Ramos (cell line): Measurements from ENCODE around the gene CASP8AP2.
"Not testable (repeated sequence)": the region's sequence is repeated elsewhere in the genome, so short reads cannot be mapped to it uniquely, and the experiment has no call there.

Experiments used
- in situ Hi-C: fragments of 300-500 bp; cut with MboI; formaldehyde crosslinking; loops from one replicate; pipeline ENCODE4 v1.14.3; 2022; ENCODE audit warnings: low sequenced_read_pairs; ENCODE audit not compliant: unreplicated experiment

Gene CASP8AP2

GRCh38 chr6:89829472-89830169 lies at the start of gene CASP8AP2:
CASP8AP2 (plus strand) TSS chr6:89829880.
- in situ Hi-C loops, result no loop called here

GRCh38 chr6:89781070-89782034 lies 48.3 kb upstream of the CASP8AP2 start:
- in situ Hi-C loops, result no loop called here

DNA sequence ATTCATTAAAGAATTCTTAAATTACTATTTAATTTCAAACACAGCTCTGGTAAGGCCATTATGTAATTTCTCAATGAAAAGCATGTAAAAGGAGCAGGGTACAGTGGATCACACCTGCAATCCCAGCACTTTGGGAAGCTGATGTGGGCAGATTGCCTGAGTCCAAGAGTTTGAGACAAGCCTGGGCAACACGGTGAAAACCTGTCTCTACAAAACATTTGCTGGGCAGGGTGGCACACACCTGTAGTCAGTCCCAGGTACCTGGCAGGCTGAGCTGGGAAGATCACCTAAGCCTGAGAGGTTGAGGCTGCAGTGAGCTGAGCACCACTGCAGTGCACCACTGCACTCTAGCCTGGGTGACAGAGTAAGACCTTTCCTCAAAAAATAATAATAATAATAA lies 47.5 kb upstream of the CASP8AP2 start:
- in situ Hi-C loops, result no loop called here

DNA sequence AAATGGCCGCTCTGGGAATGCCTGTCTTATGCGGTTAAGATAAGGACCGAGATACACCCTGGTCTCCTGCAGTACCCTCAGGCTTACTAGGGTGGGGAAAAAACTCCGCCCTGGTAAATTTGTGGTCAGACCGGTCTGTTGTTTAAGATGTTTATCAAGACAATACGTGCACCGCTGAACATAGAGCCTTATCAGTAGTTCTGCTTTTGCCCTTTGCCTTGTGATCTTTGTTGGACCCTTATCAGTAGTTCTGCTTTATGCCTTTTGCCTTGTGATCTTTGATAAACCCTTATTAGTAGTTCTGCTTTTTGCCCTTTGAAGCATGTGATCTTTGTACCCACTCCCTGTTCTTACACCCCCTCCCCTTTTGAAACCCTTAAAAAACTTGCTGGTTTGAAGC lies 46.4 kb upstream of the CASP8AP2 start:
- in situ Hi-C loops, result not testable (repeated sequence)

DNA sequence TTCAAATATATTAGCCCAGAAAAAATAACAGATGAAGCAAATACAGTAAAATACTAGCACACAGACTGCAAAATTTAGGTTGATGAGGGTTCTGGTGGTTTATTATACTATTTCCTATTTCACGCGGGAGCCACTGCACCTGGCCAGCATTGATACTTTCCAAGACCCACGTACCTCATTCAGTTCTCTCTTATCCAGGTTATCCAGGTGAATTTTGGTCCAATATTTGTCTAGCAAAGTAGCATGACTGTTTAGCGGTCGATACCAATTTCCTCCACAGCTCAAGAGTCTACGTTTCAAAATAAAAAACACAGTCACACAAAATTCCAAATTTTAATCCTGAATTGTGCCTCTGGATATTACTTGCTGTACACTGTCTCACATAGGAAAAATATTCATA lies 44.8 kb upstream of the CASP8AP2 start:
- in situ Hi-C loops, result no loop called here

GRCh38 chr6:89786970-89787369 lies 42.7 kb upstream of the CASP8AP2 start:
- in situ Hi-C loops, result no loop called here

- in situ Hi-C loops, result no loop called here
Measured at GRCh38 chr6:89787660-89788328, 41.9 kb upstream of the CASP8AP2 start.

GRCh38 chr6:89789980-89790379 lies 39.7 kb upstream of the CASP8AP2 start:
- in situ Hi-C loops, result no loop called here

- in situ Hi-C loops, result no loop called here
Measured at GRCh38 chr6:89790403-89790802, 39.3 kb upstream of the CASP8AP2 start.

GRCh38 chr6:89792881-89793280 lies 36.8 kb upstream of the CASP8AP2 start:
- in situ Hi-C loops, result no loop called here

DNA sequence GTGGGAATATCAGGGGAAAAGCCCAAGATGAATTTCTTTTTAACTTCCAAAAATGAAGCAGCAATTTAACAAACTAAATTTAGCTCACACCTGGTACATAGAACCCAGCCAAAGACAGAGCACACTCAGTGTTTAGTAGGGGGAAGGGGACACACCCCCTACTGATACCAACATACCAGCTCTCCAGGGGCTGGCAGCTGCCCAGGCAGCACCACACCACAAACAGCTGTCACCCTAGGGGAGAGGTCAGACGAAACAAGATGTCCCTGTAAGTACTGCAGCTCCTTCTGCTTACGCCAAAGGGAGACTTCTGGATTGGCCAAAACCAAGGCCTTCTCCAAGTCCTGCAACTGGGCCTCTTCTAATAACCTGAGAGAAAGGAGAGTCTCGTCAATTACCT lies 36.1 kb upstream of the CASP8AP2 start:
- in situ Hi-C loops, result no loop called here

DNA sequence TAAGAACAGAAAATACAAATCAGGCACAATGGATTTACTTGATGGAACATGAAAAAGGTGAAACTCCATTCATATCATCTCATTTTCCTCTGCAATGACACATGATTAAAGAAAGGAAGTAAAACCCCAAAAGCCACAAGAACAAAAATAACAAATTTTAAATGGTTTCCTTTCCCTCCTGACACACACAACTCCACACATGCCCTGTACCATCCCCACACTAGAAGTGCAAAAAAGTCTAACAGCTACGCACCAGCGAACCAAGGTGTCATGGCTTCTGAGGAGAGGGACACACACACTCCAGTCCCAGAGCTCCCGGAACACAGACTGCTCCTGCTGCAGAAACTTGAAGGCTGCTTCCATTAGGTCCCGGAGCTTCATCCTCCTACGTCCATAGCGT lies 35.4 kb upstream of the CASP8AP2 start:
- in situ Hi-C loops, result no loop called here

DNA sequence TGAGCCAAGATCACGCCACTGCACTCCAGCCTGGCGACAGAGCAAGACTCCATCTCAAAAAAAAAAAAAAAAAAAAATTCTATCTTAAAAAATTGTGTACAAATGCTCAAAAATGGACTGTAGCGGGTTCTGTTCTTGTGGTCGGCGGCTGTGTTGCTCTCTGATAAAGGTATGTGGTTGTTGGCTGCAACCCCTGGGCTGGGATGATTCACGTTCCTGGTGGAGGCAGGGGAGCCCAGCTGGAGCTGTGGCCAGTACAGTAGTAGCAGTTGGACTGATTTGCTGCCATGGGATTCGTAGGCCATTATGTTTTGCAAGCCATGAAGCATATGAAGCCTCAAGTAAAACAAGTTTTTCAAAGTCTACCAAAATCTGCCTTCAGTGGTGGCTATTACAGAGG lies 32.4 kb upstream of the CASP8AP2 start:
- in situ Hi-C loops, result no loop called here

DNA sequence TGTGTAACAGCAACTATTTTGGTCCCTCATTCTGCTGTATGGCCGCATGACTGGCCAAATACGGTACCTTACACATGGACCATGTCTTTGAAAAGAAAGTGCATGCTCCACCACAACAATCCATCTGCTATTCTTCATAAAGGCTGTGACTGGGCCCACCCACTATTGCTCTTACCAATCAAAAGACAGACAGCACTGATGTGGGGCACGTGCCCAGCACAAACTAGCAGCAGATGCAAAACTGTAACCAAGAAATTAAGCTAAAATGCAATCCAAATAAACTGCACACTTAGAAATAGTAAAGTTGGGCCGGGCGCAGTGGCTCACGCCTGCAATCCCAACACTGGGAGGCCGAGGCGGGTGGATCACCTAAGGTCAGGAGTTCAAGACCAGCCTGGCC lies 30.6 kb upstream of the CASP8AP2 start:
- in situ Hi-C loops, result no loop called here

GRCh38 chr6:89799756-89800155 lies 29.9 kb upstream of the CASP8AP2 start:
- in situ Hi-C loops, result loop anchor here (25.0 kb wide), 1 partner anchor 488 kb away; the partner anchor contains the start of gene BACH2

GRCh38 chr6:89803271-89803670 lies 26.4 kb upstream of the CASP8AP2 start:
- in situ Hi-C loops, result loop anchor here (25.0 kb wide), 1 partner anchor 484 kb away; the partner anchor contains the start of gene BACH2

GRCh38 chr6:89805814-89806371 lies 23.8 kb upstream of the CASP8AP2 start:
- in situ Hi-C loops, result loop anchor here (25.0 kb wide), 1 partner anchor 481 kb away; the partner anchor contains the start of gene BACH2

GRCh38 chr6:89807581-89807980 lies 22.1 kb upstream of the CASP8AP2 start:
- in situ Hi-C loops, result loop anchor here (25.0 kb wide), 1 partner anchor 480 kb away; the partner anchor contains the start of gene BACH2

DNA sequence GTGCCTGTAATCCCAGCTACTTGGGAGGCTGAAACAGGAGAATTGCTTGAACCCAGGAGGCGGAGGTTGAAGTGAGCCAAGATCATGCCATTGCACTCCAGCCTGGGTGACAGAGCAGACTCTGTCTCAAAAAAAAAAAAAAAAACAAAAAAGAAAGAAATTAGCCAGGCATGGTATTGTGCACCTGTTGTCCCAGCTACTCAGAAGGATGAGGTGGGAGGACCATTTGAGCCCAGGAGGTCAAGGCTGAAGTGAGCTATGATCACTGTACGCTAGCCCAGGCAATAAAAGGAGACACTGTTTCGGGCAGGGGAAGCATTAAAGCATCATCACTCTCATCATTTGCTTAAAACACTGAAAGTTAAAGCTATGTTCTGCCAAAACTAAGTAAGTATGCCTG lies 16.3 kb upstream of the CASP8AP2 start:
- in situ Hi-C loops, result loop anchor here (25.0 kb wide), 1 partner anchor 474 kb away; the partner anchor contains the start of gene BACH2

DNA sequence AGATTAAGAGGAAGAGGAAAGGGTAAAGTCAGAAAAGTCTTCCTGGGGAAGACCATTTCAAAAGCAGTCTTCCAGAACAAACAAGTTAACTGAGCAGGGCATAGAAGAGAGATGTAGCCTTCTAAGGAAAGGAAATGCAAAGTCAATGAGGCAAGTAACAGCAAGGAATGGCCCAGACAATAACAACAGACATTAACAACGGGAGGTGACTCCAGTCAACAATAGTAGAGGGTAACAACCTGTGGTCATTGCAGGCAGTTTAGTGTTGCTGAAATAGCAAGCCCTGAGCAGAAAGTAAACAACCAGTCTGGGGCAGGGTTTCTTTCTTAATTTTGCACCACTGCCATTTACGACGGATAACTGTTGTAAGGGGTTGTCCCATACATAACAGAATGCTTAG lies 12.2 kb upstream of the CASP8AP2 start:
- in situ Hi-C loops, result loop anchor here (25.0 kb wide), 1 partner anchor 470 kb away; the partner anchor contains the start of gene BACH2
